GDM1 (cell line): ENCODE data around the gene MNT.

Experiments
- DNase-seq: peaks from one replicate; lab custom pipeline; 2025; lab: John Stamatoyannopoulos, UW

Gene MNT

GRCh38 chr17:2363851-2364762, 36.8 kb downstream of the MNT start:
- no peak for DNase-seq

DNA sequence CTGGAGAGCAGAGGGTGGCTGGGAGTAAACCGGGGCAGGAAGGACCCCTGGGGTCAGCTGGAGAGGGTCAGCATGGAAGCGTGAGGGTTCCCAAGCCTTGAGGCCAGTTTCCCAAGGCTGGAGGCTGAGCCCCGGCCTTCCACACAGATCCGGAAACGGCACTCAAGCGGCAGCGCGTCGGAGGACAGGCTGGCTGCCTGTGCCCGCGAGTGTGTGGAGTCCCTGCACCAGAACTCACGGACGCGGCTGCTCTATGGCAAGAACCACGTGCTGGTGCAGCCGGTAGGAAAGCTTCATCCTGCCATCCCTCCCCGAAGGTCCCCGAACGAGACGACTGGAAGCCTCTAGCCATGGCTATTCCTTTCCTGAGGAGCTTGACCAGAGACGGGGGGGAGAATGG, 37.5 kb downstream of the MNT start:
- DNase-seq: no peak

DNA sequence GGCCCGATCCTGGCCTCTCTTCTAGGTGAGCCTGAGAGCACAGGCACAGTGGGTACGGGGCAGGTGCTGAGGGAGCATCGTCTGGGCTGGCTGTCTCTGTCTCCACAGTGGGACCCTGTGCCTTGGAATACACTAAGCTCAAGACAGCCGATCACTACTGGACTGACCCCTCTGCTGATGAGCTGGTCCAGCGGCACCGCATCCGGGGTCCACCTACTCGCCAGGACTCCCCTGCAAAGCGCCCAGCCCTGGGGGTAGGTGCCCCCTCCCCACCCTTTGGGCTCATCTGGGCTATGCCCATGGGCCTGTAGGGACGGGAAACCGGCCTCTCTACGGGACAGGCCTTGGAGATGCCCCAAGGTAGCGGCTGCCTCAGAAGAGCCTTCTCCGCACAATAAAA, 38.0 kb downstream of the MNT start:
- no peak for DNase-seq

- DNase-seq: no peak
Measured at GRCh38 chr17:2362416-2362815, 38.4 kb downstream of the MNT start.

- DNase-seq: no peak
Measured at GRCh38 chr17:2362016-2362415, 38.8 kb downstream of the MNT start.

- no peak for DNase-seq
Measured at GRCh38 chr17:2361010-2361760, 39.7 kb downstream of the MNT start.

DNA sequence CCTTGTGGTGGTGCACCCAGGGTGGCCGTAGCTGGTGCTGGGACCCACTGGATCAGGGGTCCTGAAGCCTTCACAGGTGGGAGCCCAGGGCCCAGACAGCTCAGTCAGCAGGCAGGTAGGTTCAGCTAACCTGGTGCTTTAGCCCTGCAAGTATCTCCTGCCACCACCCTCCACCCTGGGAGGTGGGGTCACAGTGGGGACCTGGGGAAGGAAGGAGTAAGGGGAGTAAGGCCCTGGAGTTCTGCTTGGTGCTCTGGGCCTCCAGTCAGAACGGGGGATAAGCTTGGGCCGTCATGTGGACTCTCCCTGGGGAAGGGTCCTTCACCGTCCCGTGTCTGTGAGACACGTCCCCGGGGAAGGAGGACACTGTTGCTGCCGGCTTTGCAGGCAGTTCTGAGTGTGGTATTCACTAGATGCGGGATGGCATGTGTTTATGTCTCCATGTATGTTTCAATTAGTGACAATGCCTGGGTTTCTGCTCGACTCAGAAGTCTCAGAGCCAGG, 42.9 kb downstream of the MNT start:
- no peak for DNase-seq

GRCh38 chr17:2357237-2357636, 43.6 kb downstream of the MNT start:
- DNase-seq: no peak

DNA sequence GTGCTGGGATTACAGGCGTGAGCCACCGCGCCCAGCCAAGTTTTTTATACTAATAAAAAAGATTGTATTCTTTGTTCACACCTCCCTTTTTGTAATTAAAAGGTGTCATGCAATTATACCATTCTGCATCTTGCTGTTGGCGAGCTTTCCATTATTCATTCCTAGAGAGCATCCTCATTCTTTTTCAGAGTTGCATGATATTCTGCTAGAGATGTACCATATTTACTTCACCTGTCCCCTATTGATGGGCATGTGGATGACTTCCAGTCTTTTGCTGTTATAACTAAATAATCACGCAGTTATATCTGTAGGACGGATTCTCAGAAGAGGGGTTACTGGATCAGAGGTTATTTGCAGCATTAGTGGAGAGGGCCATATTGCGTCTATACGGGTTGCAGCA, 46.5 kb downstream of the MNT start:
- DNase-seq: no peak

- no peak for DNase-seq
Measured at GRCh38 chr17:2351269-2351668, 49.6 kb downstream of the MNT start.

DNA sequence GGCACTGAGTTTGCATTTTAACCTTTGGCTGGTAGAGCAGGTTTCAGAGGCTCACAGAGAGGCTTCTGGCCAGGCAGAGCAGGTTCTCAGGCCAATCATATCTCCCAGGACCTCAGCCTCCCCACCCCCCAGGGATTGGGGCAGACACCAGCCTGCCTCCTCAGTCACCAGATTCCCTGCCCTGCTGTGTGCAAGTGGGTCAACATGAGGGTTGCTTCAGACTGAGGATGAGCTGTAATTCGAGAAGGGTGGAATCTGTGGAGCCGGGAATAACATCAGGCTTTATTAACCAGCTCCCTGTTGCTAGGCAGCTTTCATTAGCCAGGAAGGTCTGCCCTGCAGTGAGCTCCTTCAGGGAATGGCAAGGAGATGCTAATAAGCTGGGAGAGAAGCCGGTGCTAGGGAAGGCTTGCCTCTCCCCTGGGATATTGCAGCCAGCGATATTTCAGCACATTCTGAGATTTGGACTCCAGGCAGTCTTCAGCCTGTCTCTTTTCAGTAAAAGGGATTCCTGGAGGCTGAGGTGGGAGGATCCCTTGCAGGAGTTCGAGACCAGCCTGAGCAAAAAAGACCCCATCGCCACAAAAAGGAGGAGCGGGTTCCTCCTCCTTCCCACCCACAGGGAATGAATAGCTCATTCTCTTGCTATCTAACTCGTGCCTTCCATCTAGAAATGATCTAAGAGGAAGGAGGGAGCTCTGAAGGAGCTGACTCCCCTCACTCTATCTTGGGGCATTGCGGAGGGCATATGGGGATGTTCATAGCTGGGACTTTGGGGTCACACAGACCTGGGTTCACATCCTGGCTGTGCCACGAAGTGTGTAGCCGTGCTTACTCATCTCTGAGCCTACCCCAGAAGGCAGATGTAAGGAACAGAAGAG, 52.8 kb downstream of the MNT start:
- DNase-seq: no peak

- DNase-seq: no peak
Measured at GRCh38 chr17:2346475-2346874, 54.4 kb downstream of the MNT start.

DNA sequence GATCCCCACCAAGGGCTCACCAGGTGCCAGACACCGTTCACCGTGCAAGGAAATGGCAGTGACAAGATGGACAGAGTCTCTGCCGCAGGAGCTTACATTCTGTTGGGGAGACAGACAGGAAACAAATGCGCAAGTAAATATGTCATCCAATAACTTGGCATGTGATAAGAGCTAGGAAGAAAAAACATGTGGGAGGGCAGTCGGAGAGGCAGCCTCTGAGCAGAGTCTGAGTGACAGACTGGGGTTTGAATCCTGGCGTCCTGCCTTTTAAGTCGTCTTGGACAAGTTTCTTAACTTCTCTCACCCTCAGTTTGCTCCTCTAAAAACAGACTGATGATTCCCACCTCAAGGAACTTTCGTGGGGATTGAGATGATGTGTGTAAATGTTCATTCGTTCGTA, 56.3 kb downstream of the MNT start:
- no peak for DNase-seq

- no peak for DNase-seq
Measured at GRCh38 chr17:2343421-2343820, 57.4 kb downstream of the MNT start.

GRCh38 chr17:2338315-2338657, 62.6 kb downstream of the MNT start:
- DNase-seq: no peak

DNA sequence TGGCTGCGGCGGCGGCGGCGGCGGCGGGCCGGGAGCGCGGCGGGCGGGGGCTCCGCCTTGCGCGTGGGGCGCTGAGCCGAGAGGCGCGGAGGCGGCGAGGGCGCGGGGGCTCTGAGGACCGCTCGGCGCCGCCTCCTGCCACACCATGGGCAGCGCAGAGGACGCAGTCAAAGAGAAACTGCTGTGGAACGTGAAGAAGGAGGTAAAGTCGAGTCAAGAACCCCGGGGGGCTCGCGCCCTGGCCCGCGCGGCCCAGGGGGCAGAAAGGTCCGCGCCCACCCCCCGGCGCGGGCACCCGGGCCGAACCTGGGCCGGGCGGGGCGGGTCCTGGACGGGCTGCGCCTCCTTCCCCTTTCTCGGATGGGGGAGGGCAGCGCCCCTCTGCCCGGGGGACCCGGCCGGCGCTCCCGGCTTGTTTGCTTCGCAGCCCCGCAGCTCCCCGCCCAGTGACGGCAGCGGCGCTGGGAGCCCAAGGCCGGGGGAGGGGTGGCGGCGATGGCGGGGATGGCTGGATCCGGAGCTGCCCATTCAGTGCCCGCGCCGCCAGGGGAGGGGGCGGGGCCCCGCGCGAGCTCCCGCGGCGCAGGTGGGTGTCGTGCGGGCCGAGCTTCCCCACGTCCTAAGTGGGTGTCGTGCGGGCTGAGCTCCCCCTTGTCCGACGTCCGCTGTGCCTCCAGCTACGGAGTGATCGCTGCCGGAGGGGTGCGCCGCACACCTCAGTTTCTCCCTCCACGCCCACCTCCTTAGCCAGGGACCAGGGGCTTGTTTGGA, 63.1 kb downstream of the MNT start:
- DNase-seq: no peak

DNA sequence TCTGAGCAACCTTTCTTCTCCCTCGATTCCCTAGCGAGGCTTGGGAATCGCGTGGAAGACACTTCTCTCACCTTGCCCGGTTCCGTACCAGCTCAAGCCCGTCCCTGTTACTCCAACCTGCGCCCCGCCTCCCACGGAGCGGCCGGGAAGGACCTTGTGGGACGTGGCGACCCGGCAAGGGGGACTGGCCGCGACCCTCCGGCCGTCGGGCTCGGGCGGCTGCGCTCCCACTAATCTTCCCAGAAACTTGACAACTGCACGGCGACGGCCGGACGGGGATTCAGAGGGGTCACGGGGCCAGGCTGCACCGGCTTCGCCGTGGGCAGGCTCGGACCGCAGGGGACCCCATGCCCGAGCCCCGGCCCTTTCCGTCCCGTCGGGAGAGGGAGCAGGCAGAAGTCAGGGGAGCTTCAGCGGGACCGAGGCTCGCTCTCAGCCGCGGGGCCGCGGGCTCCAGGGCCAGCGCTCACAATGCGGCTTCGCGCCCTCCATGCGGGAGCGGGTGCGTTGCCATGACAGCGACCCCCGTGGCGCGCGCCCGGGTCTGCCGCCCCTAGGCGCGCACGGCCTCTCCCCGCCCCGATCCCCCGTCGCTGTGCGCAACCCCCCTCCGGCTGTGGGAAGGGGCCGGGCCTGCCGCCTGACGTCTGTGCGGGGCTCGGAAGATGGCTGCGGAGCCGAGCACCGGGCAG, 63.9 kb downstream of the MNT start, which contains the start of gene SGSM2:
SGSM2 (plus strand) TSS at position 650 of the 692 bp plus-strand sequence. CDS start 188 bp downstream, outside the sequence.
- DNase-seq: peak; percentile 47

DNA sequence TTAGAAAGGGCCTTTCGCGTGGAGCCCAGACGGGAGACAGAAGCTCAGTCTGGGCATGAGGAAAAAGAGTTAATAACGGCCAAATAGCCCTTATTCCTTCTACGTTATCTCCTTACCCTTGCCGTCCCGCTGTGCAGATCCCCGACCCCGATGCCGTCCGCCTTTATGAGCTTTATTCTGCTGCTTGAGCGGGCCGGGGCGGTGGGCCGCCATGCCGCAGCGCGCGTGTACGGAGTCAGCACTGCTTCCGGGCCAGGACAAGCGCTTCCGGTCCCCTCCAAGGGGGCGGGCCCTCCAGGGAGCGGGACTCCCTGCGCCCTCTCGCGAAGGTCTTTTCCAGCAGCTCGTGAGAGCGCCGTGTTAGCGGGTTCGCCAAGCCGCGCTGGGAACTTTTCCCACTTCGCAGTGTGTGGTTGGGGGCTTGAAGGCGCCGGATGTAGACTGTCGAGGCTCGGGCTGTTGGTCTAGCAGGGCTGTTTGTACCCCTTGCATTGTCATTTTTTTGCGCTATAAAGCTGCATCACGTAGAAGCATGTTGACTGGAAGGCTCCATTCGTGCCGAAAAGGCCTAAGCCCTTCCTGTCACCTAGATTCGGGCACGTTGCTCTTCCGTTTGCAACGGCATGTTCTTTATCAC, 64.5 kb downstream of the MNT start, which contains the start of gene TSR1:
TSR1 (minus strand) TSS at position 243 of the 637 bp plus-strand sequence; CDS start at position 213, 30 bp downstream.
- DNase-seq: peak; percentile 77

GRCh38 chr17:2335726-2336214, 65.1 kb downstream of the MNT start:
- DNase-seq: no peak
